Islet of Langerhans (tissue), 1 donor: ENCODE data around the gene NMS.

Source experiments
- FAIRE-seq: peaks from one replicate; lab custom pipeline; 2011; peaks lifted over from hg19 to GRCh38; lab: Jason Lieb, UNC

NMS gene

DNA sequence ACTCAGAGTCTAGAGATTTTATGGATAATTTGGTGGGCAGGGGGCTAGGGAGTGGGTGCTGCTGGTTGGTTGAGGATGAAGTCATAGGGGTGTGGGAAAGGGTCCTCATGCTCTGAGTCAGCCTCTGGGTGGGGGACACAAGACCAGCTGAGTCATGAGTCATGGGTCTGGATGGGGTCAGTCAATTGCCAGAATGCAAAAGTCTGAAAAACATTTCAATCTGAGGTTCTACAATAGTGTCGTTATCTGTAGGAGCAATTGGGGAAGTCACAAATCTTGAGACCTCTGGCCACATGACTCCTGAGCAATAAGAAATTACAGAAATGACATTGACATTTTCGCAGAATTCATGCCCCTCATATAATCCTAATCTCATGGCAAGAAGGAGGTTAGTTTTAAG is 15.1 kb downstream of the NMS start:
- no peak for FAIRE-seq

- no peak for FAIRE-seq
Observed at GRCh38 chr2:100494712-100495111, 24.4 kb downstream of the NMS start.

- FAIRE-seq: no peak
Observed at GRCh38 chr2:100502782-100503181, 32.5 kb downstream of the NMS start.

- FAIRE-seq: no peak
Observed at GRCh38 chr2:100504542-100504941, 34.3 kb downstream of the NMS start.

- no peak for FAIRE-seq
Observed at GRCh38 chr2:100509066-100509465, 38.8 kb downstream of the NMS start.

GRCh38 chr2:100513650-100514049 is 43.4 kb downstream of the NMS start:
- FAIRE-seq: no peak

GRCh38 chr2:100517556-100517955 is 47.3 kb downstream of the NMS start:
- no peak for FAIRE-seq

- no peak for FAIRE-seq
Observed at GRCh38 chr2:100518801-100519200, 48.5 kb downstream of the NMS start.

DNA sequence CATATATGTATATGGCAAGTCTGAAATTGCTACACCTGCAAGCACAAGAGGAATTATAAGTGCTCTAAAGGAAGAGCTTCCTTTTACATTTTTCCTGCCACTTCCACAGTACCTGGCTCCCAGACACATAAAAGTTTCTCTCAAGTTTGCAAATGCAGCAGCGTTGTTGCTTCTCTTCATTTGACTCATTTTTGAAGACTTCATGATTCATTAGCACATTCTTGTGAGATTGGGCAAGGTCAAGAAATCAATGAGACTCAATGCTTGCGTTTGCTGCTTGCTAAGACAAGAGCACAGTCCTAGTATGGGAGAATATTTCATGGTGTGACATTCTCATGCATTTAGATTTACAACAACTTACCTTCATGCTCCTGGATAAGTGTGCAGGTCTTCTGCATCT is 49.9 kb downstream of the NMS start:
- FAIRE-seq: no peak

- no peak for FAIRE-seq
Observed at GRCh38 chr2:100522430-100522829, 52.1 kb downstream of the NMS start.

GRCh38 chr2:100524331-100524730 is 54.0 kb downstream of the NMS start:
- FAIRE-seq: no peak

GRCh38 chr2:100526868-100527267 is 56.6 kb downstream of the NMS start:
- no peak for FAIRE-seq

GRCh38 chr2:100527440-100528015 is 57.2 kb downstream of the NMS start:
- no peak for FAIRE-seq

GRCh38 chr2:100529176-100529575 is 58.9 kb downstream of the NMS start:
- FAIRE-seq: no peak

DNA sequence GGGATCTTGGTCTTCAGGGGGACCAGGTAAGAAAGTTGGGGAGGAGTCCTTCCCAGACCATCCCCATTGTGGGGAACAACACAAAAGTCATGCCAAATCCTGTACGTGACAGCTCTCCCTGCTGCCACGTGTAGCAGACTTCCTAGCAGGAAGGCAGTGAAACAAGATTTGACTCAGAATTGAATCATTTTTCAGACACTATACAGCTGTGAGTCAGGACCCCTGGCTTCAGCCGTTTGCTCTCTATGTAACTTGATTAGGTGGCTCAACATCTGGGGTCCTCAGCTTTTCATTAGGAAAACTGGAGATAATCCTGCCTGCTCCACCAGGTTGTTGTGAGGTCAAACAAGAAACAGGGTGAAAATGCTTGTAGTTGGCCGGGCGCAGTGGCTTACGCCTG is 59.6 kb downstream of the NMS start:
- FAIRE-seq: no peak
